GM10847 (cell line): ENCODE results near the gene RNASE7.

Experiments
- POLR2A ChIP-seq: IDR thresholded peaks from 2 replicates; pipeline ENCODE4 v1.6.1; 2011; ENCODE audit not compliant: insufficient read length; ENCODE audit errors: extremely low read depth

RNASE7 gene

DNA sequence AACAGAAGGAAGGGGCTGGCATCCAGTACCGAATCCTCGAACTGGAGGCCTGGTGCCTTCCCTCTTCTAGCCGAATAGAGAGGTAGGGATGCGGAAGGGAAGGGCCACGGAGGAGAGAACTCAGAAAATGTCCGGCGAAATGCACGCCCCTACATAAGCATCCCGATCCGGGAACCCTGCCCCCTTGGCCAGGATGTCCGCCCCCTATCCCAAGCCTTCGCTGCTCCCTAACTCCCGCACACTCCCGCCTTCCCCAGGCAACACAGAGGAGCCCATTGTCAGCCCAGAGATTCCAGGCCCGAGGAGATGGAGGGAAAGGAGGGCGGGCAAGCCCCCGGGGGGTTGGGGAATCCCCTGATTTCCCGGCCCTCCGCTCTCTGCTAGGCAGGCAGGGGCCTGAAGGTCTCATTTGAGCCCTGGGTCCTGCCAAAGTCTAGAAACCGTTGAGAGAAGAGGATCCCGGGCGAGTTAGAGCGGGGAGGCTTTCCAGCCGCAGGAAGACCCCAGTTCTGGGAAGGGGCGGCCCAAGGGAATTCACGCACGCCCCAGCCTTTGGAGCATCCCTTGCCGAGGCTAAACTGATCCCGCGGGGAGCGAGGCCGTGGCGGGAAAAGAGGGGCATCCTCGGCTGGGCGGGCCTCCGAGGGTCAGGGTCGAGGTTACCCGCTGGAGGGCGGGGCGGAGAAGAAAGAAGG lies 27.4 kb downstream of the RNASE7 start:
- TF ChIP-seq POLR2A: no peak

DNA sequence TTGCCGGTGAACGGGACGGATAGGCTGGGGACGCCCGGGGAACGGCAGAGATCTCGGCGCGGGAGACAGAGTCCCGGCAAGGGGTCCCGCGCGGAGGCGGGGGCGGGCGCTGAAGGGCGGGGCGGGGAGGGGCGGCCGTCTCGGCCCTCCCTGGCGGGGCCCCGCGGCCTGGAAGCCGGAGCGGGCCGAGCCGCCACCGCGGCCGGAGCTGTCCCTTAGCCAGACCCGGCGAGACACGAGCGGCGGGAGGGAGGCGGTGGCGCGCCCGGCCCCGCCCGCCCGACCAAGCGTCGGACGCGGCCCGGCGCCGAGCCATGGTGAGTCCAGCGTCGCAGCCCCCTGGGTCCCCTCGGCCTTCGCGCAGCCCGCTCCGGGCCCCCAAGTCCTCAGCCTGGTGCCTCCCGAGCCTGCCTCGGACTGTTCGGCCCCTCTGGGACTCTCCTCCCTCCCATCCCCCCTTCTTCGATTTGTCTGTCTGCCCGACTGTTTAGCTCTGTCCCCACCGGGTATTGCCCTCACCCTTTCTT lies 28.0 kb downstream of the RNASE7 start, which contains the start of gene ARHGEF40:
Gene ARHGEF40, plus strand, starts transcription at position 222 of the 527 bp plus-strand sequence. Its CDS starts 93 bp downstream, at position 315.
- TF ChIP-seq POLR2A: no peak

DNA sequence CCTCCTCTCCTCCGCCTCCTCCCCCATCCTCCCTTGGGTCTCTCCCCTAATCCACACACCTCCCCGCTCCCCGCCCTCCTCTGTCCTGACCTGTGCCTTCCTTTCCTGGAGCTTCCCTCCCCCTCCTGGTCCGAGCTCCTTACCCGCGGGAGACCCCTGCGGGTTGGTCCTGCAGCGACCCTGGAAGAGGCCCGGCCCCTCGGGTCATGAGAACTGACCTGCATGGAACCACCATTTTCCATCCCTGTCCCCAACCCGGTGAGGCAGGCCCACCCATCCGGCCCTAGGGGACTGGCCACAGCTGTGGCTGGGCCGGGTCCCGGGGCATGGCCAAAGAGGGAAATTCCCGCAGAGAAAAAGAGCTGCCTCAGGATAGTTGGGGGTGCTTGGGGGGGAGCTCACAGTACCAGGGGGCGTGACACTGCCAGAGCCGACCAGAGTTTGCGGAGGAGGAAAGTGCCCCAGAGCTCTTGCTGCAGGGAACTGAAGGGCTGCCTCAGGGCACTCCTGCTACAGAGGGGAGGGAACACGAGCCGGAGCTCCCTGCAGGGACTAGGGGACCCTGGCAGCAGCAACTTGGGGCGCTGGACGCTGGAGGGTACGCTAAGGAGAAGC lies 28.6 kb downstream of the RNASE7 start:
- no peak for TF ChIP-seq POLR2A

DNA sequence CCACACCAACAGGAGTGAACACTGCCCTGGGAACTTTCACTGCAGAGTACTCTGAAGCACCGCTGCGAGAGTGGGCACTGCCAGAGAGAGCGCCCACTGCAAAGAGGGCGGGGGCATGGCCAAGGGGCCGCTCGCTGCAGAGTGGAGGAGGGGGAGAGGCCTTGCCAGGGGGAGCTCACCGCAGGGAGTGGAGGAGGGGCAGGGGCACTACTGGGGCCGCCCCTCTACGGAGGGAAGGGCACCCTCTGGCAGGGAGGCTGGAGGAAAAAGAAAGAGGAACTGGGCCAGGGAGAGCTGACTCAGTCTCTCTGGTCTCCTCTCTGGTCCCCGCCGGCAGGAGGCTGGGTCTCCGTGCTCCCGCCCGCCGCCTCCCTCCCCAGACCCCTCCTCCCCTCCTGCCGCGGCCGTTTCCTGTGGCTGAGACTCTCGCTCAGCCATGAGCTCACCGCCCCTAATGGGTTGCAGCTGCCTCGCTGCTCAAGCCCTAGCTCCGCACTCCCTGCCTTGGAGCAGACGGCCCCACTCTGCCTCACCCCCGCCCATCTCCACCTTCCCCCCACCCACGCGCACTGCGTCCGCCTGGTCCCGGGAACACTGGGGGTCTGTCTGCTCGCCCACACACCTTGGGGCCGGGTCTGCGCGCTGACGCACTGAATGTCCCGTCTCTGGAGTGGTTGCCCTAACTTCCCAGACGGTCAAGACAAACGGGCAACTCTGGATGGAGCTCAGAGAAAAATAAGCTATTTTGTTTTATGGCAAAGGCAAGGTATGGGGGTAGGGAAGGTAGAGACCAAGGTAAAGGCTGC lies 29.3 kb downstream of the RNASE7 start:
- TF ChIP-seq POLR2A: no peak

DNA sequence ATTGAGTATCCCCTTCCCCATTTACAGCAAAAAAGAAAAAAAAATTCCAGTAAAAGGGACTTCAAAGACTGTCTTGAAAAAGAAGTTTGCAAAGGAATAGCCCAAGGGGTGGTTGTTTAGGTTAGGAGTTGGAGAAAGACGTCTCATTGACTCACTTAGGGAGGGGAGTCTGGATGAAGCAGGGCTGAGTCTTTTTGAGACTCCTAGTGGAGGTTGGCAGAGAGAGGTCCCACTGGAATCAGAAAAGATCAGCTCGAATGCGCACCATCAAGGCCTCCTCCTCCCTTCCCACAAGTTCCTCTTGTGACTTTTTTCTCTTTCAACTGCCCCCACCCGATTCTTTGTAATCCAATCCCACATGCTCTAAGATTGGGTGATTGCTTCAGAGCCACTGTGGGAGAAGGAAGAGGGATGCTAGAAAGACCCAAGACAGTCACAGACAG lies 29.9 kb downstream of the RNASE7 start:
- no peak for TF ChIP-seq POLR2A

DNA sequence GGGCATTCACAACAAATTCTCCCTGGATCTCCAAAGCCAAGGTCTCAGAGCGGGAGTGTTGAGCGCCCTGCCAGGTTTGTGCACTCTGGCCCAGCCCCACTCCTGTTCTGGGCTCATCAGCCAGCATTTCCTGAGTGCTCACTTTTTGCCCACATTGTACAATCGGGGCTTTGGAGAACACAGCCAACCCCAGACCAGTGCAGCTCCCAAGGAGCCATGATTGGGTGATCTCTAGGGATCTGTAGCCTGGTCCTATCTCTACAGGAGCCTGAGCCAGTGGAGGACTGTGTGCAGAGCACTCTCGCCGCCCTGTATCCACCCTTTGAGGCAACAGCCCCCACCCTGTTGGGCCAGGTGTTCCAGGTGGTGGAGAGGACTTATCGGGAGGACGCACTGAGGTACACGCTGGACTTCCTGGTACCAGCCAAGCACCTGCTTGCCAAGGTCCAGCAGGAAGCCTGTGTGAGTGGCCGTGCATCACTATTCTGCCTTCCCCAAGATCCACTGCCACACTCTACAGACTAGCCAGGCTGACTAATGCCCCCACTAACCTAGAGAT lies 30.7 kb downstream of the RNASE7 start:
- TF ChIP-seq POLR2A: no peak

DNA sequence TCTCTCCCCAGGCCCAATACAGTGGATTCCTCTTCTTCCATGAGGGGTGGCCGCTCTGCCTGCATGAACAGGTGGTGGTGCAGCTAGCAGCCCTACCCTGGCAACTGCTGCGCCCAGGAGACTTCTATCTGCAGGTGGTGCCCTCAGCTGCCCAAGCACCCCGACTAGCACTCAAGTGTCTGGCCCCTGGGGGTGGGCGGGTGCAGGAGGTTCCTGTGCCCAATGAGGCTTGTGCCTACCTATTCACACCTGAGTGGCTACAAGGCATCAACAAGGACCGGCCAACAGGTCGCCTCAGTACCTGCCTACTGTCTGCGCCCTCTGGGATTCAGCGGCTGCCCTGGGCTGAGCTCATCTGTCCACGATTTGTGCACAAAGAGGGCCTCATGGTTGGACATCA lies 31.8 kb downstream of the RNASE7 start:
- no peak for TF ChIP-seq POLR2A

DNA sequence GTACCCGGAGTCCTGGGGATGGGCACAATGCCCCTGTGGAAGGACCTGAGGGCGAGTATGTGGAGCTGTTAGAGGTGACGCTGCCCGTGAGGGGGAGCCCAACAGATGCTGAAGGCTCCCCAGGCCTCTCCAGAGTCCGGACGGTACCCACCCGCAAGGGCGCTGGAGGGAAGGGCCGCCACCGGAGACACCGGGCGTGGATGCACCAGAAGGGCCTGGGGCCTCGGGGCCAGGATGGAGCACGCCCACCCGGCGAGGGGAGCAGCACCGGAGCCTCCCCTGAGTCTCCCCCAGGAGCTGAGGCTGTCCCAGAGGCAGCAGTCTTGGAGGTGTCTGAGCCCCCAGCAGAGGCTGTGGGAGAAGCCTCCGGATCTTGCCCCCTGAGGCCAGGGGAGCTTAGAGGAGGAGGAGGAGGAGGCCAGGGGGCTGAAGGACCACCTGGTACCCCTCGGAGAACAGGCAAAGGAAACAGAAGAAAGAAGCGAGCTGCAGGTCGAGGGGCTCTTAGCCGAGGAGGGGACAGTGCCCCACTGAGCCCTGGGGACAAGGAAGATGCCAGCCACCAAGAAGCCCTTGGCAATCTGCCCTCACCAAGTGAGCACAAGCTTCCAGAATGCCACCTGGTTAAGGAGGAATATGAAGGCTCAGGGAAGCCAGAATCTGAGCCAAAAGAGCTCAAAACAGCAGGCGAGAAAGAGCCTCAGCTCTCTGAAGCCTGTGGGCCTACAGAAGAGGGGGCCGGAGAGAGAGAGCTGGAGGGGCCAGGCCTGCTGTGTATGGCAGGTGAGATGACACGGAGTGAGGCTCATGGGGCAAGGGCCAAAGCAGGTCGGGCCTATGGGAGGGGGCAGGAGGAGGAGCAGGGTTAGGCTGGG lies 32.5 kb downstream of the RNASE7 start:
- TF ChIP-seq POLR2A: no peak

DNA sequence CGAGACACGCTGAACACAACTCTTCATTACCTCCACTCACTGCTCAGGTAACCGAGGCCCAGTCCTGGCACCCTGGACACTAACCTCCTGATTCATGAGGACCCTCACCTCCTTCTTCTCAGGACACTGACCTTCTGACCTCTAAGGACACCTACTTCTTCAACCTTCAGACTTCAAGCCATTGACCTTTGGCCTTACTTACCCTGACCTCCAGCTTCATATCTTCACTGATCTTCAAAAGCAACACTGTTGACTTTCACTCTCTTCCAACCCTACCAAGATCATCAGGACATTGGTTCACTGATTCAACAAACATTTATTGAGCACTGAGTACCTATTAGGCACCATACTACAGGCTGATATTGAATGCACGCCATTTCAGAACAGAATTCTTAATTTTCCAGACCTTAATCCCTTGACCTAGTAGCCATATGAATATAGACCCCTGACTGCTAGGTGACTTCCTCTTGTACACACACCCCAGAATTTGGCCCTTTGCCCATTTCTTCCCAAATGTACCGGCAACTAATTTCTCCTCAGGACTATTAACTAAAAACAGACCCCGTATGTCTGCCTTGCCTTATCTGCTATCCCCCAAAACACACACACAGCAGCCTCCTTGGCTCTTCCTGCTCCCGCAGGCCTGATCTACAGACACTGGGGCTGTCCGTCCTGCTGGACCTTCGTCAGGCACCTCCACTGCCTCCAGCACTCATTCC lies 33.7 kb downstream of the RNASE7 start:
- no peak for TF ChIP-seq POLR2A

DNA sequence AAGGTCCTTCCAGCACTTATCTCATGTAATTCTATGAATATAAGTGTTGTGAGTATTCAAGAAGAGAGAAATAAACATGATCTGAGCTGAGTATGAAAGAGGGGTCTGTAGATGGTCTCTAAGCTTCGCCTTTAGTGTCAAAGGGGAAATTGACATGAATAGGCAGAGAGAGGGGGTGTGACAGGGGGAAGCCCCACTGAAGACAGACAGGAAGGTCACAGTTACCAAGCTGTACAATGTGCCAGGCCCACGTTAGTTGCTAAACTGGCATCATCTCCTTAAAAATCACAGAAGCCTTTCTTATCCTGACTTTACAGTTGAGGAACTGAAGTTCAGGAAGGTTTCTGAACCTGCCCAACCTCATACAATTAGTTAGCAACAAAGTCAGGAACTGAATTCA lies 35.5 kb downstream of the RNASE7 start:
- TF ChIP-seq POLR2A: no peak

DNA sequence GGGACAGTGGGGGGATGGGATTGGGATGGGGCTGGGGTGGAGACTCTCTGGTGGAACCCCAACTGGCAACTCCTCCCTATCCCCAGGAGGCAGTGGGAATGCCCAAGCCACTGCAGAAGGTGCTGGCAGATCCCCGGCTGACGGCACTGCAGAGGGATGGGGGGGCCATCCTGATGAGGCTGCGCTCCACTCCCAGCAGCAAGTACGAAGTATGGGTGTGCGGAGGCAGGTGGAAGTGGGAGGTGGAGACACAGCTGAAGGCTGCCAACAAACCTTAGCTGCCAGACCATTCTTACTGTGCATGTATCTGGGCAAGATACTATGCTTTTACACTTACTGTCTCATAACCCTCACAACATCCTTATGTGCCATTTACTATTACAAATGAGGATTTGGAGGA lies 36.1 kb downstream of the RNASE7 start:
- no peak for TF ChIP-seq POLR2A

DNA sequence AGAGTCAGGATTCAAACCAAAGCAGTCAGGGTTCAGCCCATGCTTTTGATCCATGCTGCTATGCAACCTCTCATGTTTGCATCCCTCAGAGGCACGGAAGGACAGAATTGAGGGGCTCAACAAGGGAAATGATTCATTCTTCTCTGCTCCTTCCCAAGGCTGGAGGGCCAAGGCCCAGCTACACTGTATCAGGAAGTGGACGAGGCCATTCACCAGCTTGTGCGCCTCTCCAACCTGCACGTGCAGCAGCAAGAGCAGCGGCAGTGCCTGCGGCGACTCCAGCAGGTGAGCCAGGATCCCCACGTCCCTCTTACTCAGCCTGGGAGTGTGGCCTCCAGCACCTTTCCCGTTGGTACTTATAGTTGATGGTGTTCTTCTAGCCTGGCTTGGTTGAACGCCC lies 36.6 kb downstream of the RNASE7 start:
- no peak for TF ChIP-seq POLR2A

DNA sequence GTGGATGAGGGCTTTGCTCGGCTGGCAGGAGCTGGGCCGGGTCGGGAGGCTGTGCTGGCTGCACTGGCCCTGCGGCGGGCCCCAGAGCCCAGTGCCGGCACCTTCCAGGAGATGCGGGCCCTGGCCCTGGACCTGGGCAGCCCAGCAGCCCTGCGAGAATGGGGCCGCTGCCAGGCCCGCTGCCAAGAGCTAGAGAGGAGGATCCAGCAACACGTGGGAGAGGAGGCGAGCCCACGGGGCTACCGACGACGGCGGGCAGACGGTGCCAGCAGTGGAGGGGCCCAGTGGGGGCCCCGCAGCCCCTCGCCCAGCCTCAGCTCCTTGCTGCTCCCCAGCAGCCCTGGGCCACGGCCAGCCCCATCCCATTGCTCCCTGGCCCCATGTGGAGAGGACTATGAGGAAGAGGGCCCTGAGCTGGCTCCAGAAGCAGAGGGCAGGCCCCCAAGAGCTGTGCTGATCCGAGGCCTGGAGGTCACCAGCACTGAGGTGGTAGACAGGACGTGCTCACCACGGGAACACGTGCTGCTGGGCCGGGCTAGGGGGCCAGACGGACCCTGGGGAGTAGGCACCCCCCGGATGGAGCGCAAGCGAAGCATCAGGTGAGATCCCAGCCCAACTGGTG lies 39.5 kb downstream of the RNASE7 start:
- TF ChIP-seq POLR2A: no peak

DNA sequence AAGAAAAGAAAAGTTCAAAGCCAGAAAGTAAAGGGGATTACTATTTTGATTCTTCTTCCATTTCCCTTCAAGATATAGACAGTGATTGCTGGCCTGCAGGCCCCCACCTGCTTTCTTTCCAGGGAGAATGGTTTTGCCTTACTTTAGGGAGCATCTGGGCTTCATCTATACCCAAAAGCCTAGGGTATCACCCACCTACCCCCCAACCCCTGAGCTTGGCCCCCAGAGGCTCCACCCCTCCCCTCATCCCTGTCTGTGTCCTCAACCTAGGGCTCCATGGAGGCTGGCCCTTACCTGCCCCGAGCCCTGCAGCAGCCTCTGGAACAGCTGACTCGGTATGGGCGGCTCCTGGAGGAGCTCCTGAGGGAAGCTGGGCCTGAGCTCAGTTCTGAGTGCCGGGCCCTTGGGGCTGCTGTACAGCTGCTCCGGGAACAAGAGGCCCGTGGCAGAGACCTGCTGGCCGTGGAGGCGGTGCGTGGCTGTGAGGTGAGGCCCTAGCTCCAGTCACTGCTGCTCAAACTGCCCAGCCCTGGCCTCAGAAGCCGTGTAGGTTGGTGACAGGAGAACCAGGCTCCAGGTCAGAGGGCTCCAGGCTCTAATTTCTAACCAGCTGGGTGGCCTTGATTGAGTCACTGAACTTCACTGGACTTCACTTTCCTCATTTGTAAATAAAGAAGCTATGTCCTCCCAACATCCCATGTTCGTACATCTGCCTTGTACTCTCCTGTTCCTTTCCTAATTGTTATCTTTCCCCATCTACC lies 41.6 kb downstream of the RNASE7 start:
- TF ChIP-seq POLR2A: no peak
